OCI-LY3 (cell line): Measurements from ENCODE around the gene ERN1.

Source experiments
- H2AFZ ChIP-seq: fragments of 200-600, 300-600 bp; shearing (Covaris generic); 2 replicates; pipeline ENCODE4 v1.6.0; 2014; ENCODE audit warnings: antibody characterized with exemption, low read depth, low read length
- H3K27ac ChIP-seq: fragments of 200-600, 300-600 bp; sonication (generic); 2 replicates; pipeline ENCODE4 v1.5.1; 2014; ENCODE audit warnings: mild to moderate bottlenecking, low read length, moderate library complexity, mixed read lengths
- H3K27me3 ChIP-seq: fragments of 200-600, 300-600 bp; sonication (generic); 2 replicates; pipeline ENCODE4 v1.6.1; 2014; ENCODE audit warnings: low read depth, low read length, mixed read lengths
- H3K36me3 ChIP-seq: fragments of 200-600, 300-600 bp; sonication (generic); replicated peaks from 2 replicates; pipeline ENCODE3; 2014; ENCODE audit warnings: low read depth, low read length, mixed read lengths
- H3K4me1 ChIP-seq: fragments of 300-600, 200-600 bp; sonication (generic); 2 replicates; pipeline ENCODE4 v1.6.1; 2014; ENCODE audit warnings: low read length, mixed read lengths
- H3K4me2 ChIP-seq: fragments of 200-600, 300-600 bp; sonication (generic); 2 replicates; pipeline ENCODE4 v1.6.1; 2014; ENCODE audit warnings: low read length, mixed read lengths
- H3K4me3 ChIP-seq: fragments of 300-600, 200-600 bp; sonication (generic); 2 replicates; pipeline ENCODE4 v1.5.1; 2014; ENCODE audit warnings: antibody characterized with exemption, mild to moderate bottlenecking, low read length, moderate library complexity
- H3K79me2 ChIP-seq: fragments of 300-600, 200-600 bp; shearing (Covaris generic); 2 replicates; pipeline ENCODE4 v1.6.1; 2014; ENCODE audit warnings: mild to moderate bottlenecking, low read length, mixed read lengths
- H3K9ac ChIP-seq: fragments of 300-600, 200-600 bp; shearing (Covaris generic); 2 replicates; pipeline ENCODE4 v1.6.0; 2014; ENCODE audit warnings: mild to moderate bottlenecking, low read length, moderate library complexity
- H3K9me3 ChIP-seq: fragments of 200-600, 300-600 bp; shearing (Covaris generic); 2 replicates; pipeline ENCODE4 v1.6.1; 2014; ENCODE audit warnings: low read length, mixed read lengths; ENCODE audit not compliant: insufficient read depth
- H4K20me1 ChIP-seq: fragments of 200-600, 300-600 bp; sonication (generic); 2 replicates; pipeline ENCODE4 v1.6.1; 2016; ENCODE audit warnings: low read length, mixed read lengths; ENCODE audit not compliant: insufficient read depth
- CTCF ChIP-seq: fragments of 200-600, 300-600 bp; sonication (generic); IDR thresholded peaks from 2 replicates; pipeline ENCODE4 v1.5.1; 2014; ENCODE audit warnings: antibody characterized with exemption, low read length, low read depth
- EZH2phosphoT487 ChIP-seq: fragments of 200-600 bp; shearing (Covaris generic); IDR thresholded peaks from 2 replicates; pipeline ENCODE4 v1.6.1; 2018; ENCODE audit warnings: antibody characterized with exemption, mixed run types, low read depth

ERN1 gene

GRCh38 chr17:64053101-64053500, 76.8 kb downstream of the ERN1 start:
- Histone ChIP-seq H2AFZ (no peak overlapping the region), H3K4me1 (peaks cover 26% of the 10 kb centered on the region), H4K20me1 (no peaks in the 10 kb centered on the region), H3K9ac (no peak overlapping the region), H3K27ac (no peak overlapping the region), H3K9me3 (no peaks in the 10 kb centered on the region), H3K27me3 (no peaks in the 10 kb centered on the region), H3K4me2 (no peak overlapping the region), H3K79me2 (no peaks in the 10 kb centered on the region), H3K4me3 (no peak overlapping the region), H3K36me3 (peaks cover 79% of the 10 kb centered on the region)
- TF ChIP-seq CTCF (no peak), EZH2phosphoT487 (no peak)

- Histone ChIP-seq H3K79me2 (no peaks in the 10 kb centered on the region), H3K4me3 (no peak overlapping the region), H3K4me1 (peaks cover 9% of the 10 kb centered on the region), H4K20me1 (no peaks in the 10 kb centered on the region), H2AFZ (no peak overlapping the region), H3K9ac (no peak overlapping the region), H3K27me3 (no peaks in the 10 kb centered on the region), H3K27ac (no peak overlapping the region), H3K9me3 (no peaks in the 10 kb centered on the region), H3K4me2 (no peak overlapping the region), H3K36me3 (peaks cover 84% of the 10 kb centered on the region)
- TF ChIP-seq CTCF: no peak
- no peak for TF ChIP-seq EZH2phosphoT487
These were observed 78.8 kb downstream of the ERN1 start for GRCh38 chr17:64051153-64051552.

GRCh38 chr17:64048805-64049204, 81.1 kb downstream of the ERN1 start:
- no peak overlapping the region for H3K4me3 ChIP-seq
- H4K20me1 ChIP-seq: no peaks in the 10 kb centered on the region
- H3K79me2 ChIP-seq: no peaks in the 10 kb centered on the region
- H2AFZ ChIP-seq: no peak overlapping the region
- no peaks in the 10 kb centered on the region for H3K4me1 ChIP-seq
- no peak for TF ChIP-seq EZH2phosphoT487
- H3K4me2 ChIP-seq: no peak overlapping the region
- peaks cover 84% of the 10 kb centered on the region for H3K36me3 ChIP-seq
- H3K9me3 ChIP-seq: no peaks in the 10 kb centered on the region
- H3K27ac ChIP-seq: no peak overlapping the region
- H3K27me3 ChIP-seq: no peaks in the 10 kb centered on the region
- no peak overlapping the region for H3K9ac ChIP-seq

GRCh38 chr17:64045176-64045575, 84.8 kb downstream of the ERN1 start:
- Histone ChIP-seq H3K79me2 (no peaks in the 10 kb centered on the region), H3K27ac (no peak overlapping the region), H3K9ac (no peak overlapping the region), H3K4me2 (no peak overlapping the region), H3K4me1 (no peaks in the 10 kb centered on the region), H3K4me3 (no peak overlapping the region), H3K36me3 (peaks cover 84% of the 10 kb centered on the region), H3K9me3 (no peaks in the 10 kb centered on the region), H3K27me3 (no peaks in the 10 kb centered on the region), H4K20me1 (no peaks in the 10 kb centered on the region), H2AFZ (no peak overlapping the region)
- no peak for TF ChIP-seq EZH2phosphoT487
- TF ChIP-seq CTCF: no peak
